Measurements from ENCODE around the gene SNCA.

Gene SNCA

GRCh38 chr4:89703829-89704590 is 133.0 kb downstream of the SNCA start:
- no peak for DNase-seq

GRCh38 chr4:89700766-89701423 is 136.1 kb downstream of the SNCA start:
- no peak for DNase-seq

- DNase-seq = no peak
Measured at GRCh38 chr4:89685690-89686089, 151.3 kb downstream of the SNCA start.

- DNase-seq = no peak
Measured at GRCh38 chr4:89685277-89685676, 151.7 kb downstream of the SNCA start.

- DNase-seq = no peak
Measured at GRCh38 chr4:89684536-89684935, 152.4 kb downstream of the SNCA start.

GRCh38 chr4:89682808-89683207 is 154.2 kb downstream of the SNCA start:
- no peak for DNase-seq

GRCh38 chr4:89681671-89682070 is 155.3 kb downstream of the SNCA start:
- DNase-seq = no peak

- DNase-seq = no peak
Measured at GRCh38 chr4:89681219-89681618, 155.7 kb downstream of the SNCA start.

- DNase-seq = no peak
Measured at GRCh38 chr4:89674876-89675459, 162.0 kb downstream of the SNCA start.

Data from activated naive CD4-positive, alpha-beta T cell (primary cell).